Right lobe of liver (tissue), 6 donors: ENCODE results near the gene NOC3L. TPM values are rescaled to one million over a fixed set of nuclear protein-coding genes. Genes with fewer than 3 reads are reported as not detected.
"Not testable (repeated sequence)": the region's sequence is repeated elsewhere in the genome, so short reads cannot be mapped to it uniquely, and the experiment has no call there.

Experiments
- ATAC-seq, 4 donors: fragments of 200-7000 bp; cut with Tn5 transposase; one replicate each; pipeline ENCODE4 v1.9.1; 2020; ENCODE audit warnings: mild to moderate bottlenecking in 4 of 4, moderate library complexity in 4 of 4
- DNase-seq, 3 donors: peaks; one replicate each; pipeline ENCODE4 v3.0.0-alpha.2; 2020
- H3K27ac ChIP-seq, 3 donors: fragments of 200-600 bp; one replicate each; pipeline ENCODE4 v1.8.0; 2022
- H3K27me3 ChIP-seq, 2 donors: fragments of 200-600 bp; one replicate each; pipeline ENCODE4 v1.8.0; 2022
- H3K36me3 ChIP-seq, 4 donors: fragments of 200-600 bp; sonication (generic) in 1 of 4; one replicate each; pipeline versions ENCODE4 v1.5.1 to v1.8.0; 2017 to 2022; ENCODE audit warnings: control low read depth in 1 of 4
- H3K4me1 ChIP-seq, 4 donors: fragments of 200-600 bp; sonication (generic) in 1 of 4; one replicate each; pipeline versions ENCODE4 v1.5.1 to v1.8.0; 2017 to 2022; ENCODE audit warnings: control low read depth in 1 of 4
- H3K4me3 ChIP-seq, 3 donors: fragments of 200-600 bp; one replicate each; pipeline ENCODE4 v1.8.0; 2022
- H3K9me3 ChIP-seq, 4 donors: fragments of 200-600 bp; sonication (generic) in 1 of 4; one replicate each; pipeline versions ENCODE4 v1.5.1 to v1.8.0; 2017 to 2022; ENCODE audit warnings: control low read depth in 1 of 4
- CTCF ChIP-seq, 4 donors: fragments of 200-600 bp in 3 of 4; fragments of 450-650 bp in 1 of 4; IDR thresholded peaks; one replicate each; pipeline versions ENCODE4 v1.5.1 to v1.8.0; 2016 to 2022; ENCODE audit warnings: antibody characterized with exemption in 4 of 4, mild to moderate bottlenecking in 2 of 4
- POLR2A ChIP-seq: fragments of 450-650 bp; IDR thresholded peaks from one replicate; pipeline ENCODE4 v1.6.1; 2017; ENCODE audit warnings: antibody characterized with exemption, mild to moderate bottlenecking
- WGBS: methylation state at CpG from one replicate; pipeline ENCODE4 v1.1.6; 2018; ENCODE audit warnings: low coverage, low lambda C conversion rate; ENCODE audit not compliant: insufficient coverage; ENCODE audit errors: missing lambda C conversion rate; 5-methylcytosine and 5-hydroxymethylcytosine counted together
- intact Hi-C, 2 donors: fragments of 100-400 bp; cut with DNase I; formaldehyde crosslinking; loops; one replicate each; pipeline versions ENCODE4 v1.11.2 to v1.14.1; 2022
- total RNA-seq, 6 experiments: library from RNA; depleted of rRNA in 2 of 6; stranded (reverse); fragments of >200 nt in 2 of 6; fragmentation: NEBNext Ultra II Directional in 3 of 6; extraction: Animal tissue kit (Norgen Biotek cat#: 25700) in 3 of 6; gene quantifications; one replicate each; pipeline versions ENCODE4 v1.1.0 to v1.2.4, GENCODE V29; 2016 to 2023
- donor health status: DM: no; HTN: yes; CAD: no.
- donor health status: DM: no; HTN: no; CAD: no.
- donor health status: DM: no; HTN: no; CAD: no.
- donor health status: DM: no; HTN: yes; CAD: no.
- donor health status: DM: no; HTN: yes; CAD: no.

Gene NOC3L
- total RNA-seq, 6 experiments from 2014 or later, result 6.2 to 11.2 (median 9.5) TPM

DNA sequence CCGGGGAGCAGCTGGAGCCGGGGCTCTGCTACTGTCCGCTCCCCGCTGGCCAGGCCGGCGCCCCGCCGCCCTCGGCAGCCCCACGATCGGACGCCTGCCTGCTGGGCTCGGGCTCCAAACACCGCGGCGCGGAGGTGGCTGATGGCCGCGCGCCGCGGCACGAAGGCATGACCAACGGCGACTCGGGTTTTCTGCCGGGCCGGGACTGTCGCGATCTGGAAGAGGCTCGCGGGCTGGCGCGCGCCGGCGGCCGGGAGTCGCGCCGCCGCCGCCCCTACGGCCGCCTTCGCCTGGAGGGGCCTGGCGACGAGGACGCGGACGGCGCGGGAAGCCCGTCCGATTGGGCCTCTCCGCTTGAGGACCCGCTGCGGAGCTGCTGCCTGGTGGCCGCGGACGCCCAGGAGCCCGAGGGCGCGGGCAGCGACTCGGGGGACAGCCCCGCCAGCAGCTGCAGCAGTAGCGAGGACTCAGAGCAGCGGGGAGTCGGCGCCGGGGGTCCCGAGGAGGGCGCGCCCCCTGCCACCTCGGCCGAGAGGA lies 40.2 kb upstream of the NOC3L start:
- H3K36me3 ChIP-seq, result no peaks in the 10 kb centered on the region
- WGBS, result no CpG with 5 or more reads among the region's 77 CpGs
- ATAC-seq (peak; percentile 18 to 59 (median 34)), DNase-seq (peak; percentile 49 to 64 (median 54))
- no peaks in the 10 kb centered on the region for H3K9me3 ChIP-seq
- no peak for TF ChIP-seq POLR2A
- TF ChIP-seq CTCF (IDR thresholded peaks at IDR 0.05), result no peak
- intact Hi-C loops, result no loop called here
- H3K4me1 ChIP-seq, result peaks cover 0 to 10% (median 0%) of the 10 kb centered on the region in 4 donors
- no peaks in the 10 kb centered on the region for H3K27me3 ChIP-seq
- peak overlapping the region; percentile 69 to 94 (median 73) for H3K4me3 ChIP-seq
- peak overlapping the region; percentile 85 to 97 (median 88) for H3K27ac ChIP-seq

- 0% methylated on average over 7 of the region's 56 CpGs for WGBS
- TF ChIP-seq POLR2A (peak; percentile 72), CTCF (IDR thresholded peaks at IDR 0.05) (no peak)
Measured at GRCh38 chr10:94402204-94402842, 39.6 kb upstream of the NOC3L start, which contains the start of gene TBC1D12. Gene TBC1D12, plus strand, starts transcription at chr10:94402541. Its CDS starts 73 bp downstream, at chr10:94402614.

GRCh38 chr10:94398762-94399161 lies 36.0 kb upstream of the NOC3L start:
- Histone ChIP-seq H3K36me3 (no peaks in the 10 kb centered on the region), H3K4me3 (no peak overlapping the region), H3K27me3 (no peaks in the 10 kb centered on the region), H3K27ac (no peak overlapping the region), H3K9me3 (no peaks in the 10 kb centered on the region), H3K4me1 (no peaks in the 10 kb centered on the region)
- no peak for ATAC-seq
- WGBS, result 85% methylated on average over 4 of the region's 6 CpGs
- TF ChIP-seq CTCF (IDR thresholded peaks at IDR 0.05) (no peak), POLR2A (no peak)
- no peak for DNase-seq
- intact Hi-C loops, result no loop called here

More at GRCh38 chr10:94402204-94402842, 39.6 kb upstream of the NOC3L start, which contains the start of gene TBC1D12:
- Histone ChIP-seq H3K4me3 (peak within 1 kb of the TSS; percentile 69 to 94 (median 73)), H3K9me3 (no peaks in the 10 kb centered on the region), H3K36me3 (no peaks in the 10 kb centered on the region), H3K27ac (peak within 1 kb of the TSS; percentile 85 to 97 (median 88)), H3K27me3 (no peaks in the 10 kb centered on the region), H3K4me1 (peaks cover 0 to 10% (median 0%) of the 10 kb centered on the region in 4 donors)
- peak; percentile 93 to 98 (median 96) for ATAC-seq
- intact Hi-C loops, result no loop called here
- peak; percentile 95 to 96 (median 96) for DNase-seq

- ATAC-seq (no peak), DNase-seq (no peak)
- Histone ChIP-seq H3K9me3 (no peaks in the 10 kb centered on the region), H3K27ac (no peak overlapping the region), H3K4me3 (no peak overlapping the region), H3K27me3 (no peaks in the 10 kb centered on the region), H3K4me1 (no peaks in the 10 kb centered on the region), H3K36me3 (no peaks in the 10 kb centered on the region)
- WGBS, result 58% methylated on average over 12 of the region's 12 CpGs
- intact Hi-C loops, result no loop called here
- TF ChIP-seq POLR2A, result no peak
- TF ChIP-seq CTCF (IDR thresholded peaks at IDR 0.05), result no peak
Measured at GRCh38 chr10:94397549-94398370, 35.0 kb upstream of the NOC3L start.

DNA sequence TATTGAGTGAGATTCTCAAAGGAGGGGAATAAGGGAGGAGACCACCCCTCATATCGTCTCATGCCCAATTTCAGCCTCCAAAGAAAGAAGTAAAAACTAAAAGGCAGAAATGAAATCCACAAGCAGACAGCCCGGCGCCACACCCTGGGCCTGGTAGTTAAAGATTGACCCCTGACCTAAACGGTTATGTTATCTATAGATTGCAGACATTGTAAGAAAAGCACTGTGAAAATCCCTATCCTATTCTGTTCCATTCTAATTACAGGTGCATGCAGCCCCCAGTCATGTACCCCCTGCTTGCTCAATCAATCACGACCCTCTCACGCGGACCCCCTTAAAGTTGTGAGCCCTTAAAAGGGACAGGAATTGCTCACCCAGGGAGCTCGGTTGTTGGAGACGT lies 29.4 kb upstream of the NOC3L start:
- H3K36me3 ChIP-seq, DNase-seq, intact Hi-C loops, H3K27ac ChIP-seq, H3K27me3 ChIP-seq, ATAC-seq, H3K4me3 ChIP-seq, H3K9me3 ChIP-seq, H3K4me1 ChIP-seq: not testable (repeated sequence)
- 71% methylated on average over 8 of the region's 9 CpGs for WGBS

GRCh38 chr10:94385733-94386132 lies 23.0 kb upstream of the NOC3L start:
- H3K27me3 ChIP-seq, DNase-seq, H3K27ac ChIP-seq, H3K4me1 ChIP-seq, H3K9me3 ChIP-seq, ATAC-seq, intact Hi-C loops, H3K36me3 ChIP-seq, H3K4me3 ChIP-seq: not testable (repeated sequence)
- 80% methylated on average over 3 of the region's 3 CpGs for WGBS
